Fibroblast of skin of right quadriceps (primary cell): ENCODE data around the gene ATG16L2.
"Not testable (repeated sequence)": the region's sequence is repeated elsewhere in the genome, so short reads cannot be mapped to it uniquely, and the experiment has no call there.

ENCODE experiments used
- DNase-seq: peaks from one replicate; pipeline ENCODE4 v3.0.0-alpha.2; 2013

The ATG16L2 gene

GRCh38 chr11:72780296-72781062 is 33.7 kb upstream of the ATG16L2 start:
- no peak for DNase-seq

DNA sequence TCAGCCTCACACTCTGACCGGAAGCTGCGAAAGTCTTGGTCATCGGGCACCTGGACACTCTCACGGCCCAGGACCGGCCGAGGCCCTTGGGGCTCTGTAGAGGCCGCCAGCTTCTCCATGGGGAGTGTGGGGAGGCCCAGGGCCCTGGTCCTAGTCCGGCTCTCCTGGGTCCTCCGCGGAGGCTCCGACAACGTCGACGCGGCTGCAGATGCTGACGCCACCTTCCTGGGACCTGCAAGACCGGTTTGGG is 33.2 kb upstream of the ATG16L2 start:
- no peak for DNase-seq

- DNase-seq: no peak
Measured at GRCh38 chr11:72781313-72782080, 32.7 kb upstream of the ATG16L2 start.

GRCh38 chr11:72782081-72782920 is 31.9 kb upstream of the ATG16L2 start:
- DNase-seq: no peak

- no peak for DNase-seq
Measured at GRCh38 chr11:72783144-72783905, 30.9 kb upstream of the ATG16L2 start.

- no peak for DNase-seq
Measured at GRCh38 chr11:72784662-72785061, 29.5 kb upstream of the ATG16L2 start.

GRCh38 chr11:72786305-72787215 is 27.7 kb upstream of the ATG16L2 start:
- no peak for DNase-seq

GRCh38 chr11:72787216-72788104 is 26.8 kb upstream of the ATG16L2 start:
- no peak for DNase-seq

- DNase-seq: no peak
Measured at GRCh38 chr11:72788241-72788640, 26.0 kb upstream of the ATG16L2 start.

GRCh38 chr11:72789493-72790131 is 24.6 kb upstream of the ATG16L2 start:
- peak; percentile 94 for DNase-seq

GRCh38 chr11:72791228-72791627 is 23.0 kb upstream of the ATG16L2 start:
- not testable (repeated sequence) for DNase-seq

GRCh38 chr11:72792437-72793021 is 21.7 kb upstream of the ATG16L2 start:
- DNase-seq: no peak

GRCh38 chr11:72793076-72793424 is 21.2 kb upstream of the ATG16L2 start:
- no peak for DNase-seq

DNA sequence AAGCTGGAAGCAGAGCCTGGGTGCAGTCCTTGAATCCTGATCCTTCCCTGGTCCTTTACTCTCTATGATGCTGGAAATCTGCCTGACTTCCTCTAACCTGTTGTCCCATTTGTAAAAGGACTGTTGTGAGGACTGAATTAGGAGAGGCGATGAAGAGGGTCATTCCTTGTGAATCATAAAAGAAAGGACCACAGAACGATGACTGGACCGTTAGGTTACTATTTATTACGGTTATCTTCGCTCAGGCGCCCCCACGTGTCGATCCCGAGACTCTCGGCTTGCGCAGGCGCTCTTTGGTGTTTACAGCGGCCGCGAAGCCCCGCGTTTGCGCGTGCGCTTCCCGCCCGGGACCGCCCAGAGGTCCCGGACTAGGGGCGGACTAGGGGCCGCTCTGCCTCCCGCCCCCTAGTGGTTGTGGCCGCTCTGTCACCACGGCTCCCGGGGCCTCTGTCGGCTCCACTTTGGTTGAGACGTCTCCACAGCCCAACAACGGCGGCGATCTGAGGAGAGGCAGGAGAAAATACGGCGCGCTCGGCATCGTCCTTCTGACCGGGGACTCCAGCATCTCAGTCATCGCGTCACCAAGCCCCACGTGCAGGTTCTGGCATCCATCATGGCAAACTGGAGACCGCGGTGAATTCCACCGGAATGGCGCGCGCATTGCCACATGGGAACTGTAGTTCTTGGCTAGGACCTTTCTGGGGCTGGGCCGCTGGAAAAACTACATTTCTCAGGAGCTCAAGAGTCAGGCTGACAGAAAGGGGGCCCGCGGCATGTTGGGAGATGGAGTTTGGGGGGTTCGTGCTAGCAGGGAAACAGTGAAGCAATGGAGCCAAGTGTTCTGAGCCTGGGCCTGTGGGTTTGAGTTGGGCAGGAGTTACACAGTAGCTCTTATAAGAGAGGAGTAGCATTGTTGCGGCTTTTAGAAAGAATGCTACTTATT is 20.5 kb upstream of the ATG16L2 start, which contains the start of gene STARD10:
TSS of gene STARD10 (minus strand) at position 623 of the 943 bp plus-strand sequence. CDS start 12,866 bp downstream, outside the sequence.
- peak; percentile 96 for DNase-seq

- no peak for DNase-seq
Measured at GRCh38 chr11:72798361-72798760, 15.8 kb upstream of the ATG16L2 start.

DNA sequence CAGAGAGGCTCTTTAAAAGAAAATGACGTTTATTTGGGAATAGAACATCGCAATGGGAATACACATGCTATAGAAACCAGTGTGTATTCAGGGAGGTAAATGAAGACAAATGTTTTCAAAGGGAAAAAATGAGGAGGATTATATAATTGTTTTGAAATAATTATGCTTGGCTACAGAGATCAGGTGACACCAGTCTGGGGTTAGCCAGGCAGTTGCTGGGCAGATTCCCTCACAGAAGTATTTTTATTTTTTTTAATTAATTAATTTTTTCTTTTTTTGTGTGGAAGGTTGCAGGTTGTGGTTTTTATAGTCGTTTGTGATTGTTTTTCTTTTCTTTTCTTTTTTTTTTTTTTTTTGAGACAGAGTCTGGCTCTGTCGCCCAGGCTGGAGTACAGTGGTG is 14.8 kb upstream of the ATG16L2 start:
- no peak for DNase-seq

DNA sequence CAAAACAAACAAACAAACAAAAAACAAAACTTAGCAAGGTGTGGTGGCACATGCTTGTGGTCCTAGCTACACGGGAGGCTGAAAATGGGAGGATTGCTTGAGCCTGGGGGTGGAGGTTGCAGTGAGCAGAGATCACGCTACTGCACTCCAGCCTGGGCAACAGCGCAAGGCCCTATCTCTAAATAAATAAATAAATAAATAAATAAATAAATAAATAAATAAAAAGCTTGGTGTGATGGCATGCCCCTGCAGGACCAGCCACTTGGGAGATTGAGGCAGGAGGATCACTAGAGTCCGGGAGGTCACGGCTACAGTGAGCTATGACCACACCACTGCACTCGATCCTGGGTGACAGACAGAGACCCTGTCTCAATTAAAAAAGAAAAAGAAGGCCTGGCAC is 11.4 kb upstream of the ATG16L2 start:
- DNase-seq: no peak

DNA sequence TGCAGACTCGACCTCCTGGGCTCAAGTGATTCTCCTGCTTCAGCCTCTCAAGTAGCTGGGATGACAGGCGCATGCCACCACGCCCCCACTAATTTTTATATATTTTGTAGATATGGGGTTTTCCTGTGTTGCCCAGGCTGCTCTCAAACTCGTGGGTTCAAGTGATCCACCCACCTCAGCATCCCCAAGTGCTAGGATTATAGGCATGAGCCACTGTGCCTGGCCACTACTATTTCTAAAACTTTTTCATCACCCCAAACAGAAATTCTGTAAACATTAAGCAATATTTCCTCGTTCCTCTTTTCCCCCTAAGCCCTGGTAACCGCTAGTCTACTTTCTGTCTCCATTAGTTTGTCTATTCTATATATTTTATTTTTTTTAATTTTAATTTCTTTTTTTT is 9.0 kb upstream of the ATG16L2 start:
- no peak for DNase-seq

- DNase-seq: not testable (repeated sequence)
Measured at GRCh38 chr11:72806378-72806777, 7.8 kb upstream of the ATG16L2 start.
